Measurements from ENCODE around the gene MS4A18.

Gene MS4A18

GRCh38 chr11:60768202-60768601 lies 43.7 kb downstream of the MS4A18 start:
- DNase-seq, result no peak

DNA sequence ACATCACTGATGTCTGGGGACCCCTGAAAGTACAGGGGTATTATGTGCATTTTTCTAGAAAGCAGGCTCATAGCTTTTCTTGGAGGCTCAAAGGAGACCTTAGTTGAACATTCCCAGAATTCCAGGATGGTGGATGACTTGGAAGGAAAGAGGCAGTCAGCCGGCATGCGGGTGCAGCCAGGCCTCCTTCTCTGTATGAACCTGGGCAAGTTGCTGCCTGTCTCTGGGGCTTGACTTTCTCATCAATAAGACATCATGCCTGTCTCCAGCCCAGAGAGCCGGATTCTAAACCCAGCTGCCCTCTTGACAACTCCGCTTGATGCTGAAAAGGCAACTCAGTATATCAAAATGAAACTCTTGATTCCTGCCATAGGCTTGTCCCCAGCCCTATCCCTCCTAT lies 44.8 kb downstream of the MS4A18 start:
- DNase-seq, result no peak

GRCh38 chr11:60769811-60770210 lies 45.3 kb downstream of the MS4A18 start:
- no peak for DNase-seq

DNA sequence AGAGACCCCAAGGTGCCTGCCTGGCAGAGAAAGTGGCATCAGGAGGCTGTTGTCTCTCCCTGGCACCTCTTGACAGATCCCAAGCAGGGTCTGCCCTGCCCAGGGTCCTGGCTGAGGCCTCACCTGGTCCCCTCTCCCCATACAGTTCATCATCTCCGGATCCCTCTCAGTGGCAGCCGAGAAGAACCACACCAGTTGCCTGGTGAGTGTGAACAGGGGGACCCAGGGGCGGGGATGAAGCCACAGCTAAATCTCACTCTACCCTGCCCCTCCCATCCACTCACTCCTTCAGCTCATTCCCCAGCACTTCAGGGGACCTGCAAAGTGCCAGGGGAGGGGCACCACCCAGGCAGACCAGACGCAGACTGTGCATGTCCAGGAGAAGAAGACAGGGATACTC lies 46.6 kb downstream of the MS4A18 start:
- DNase-seq, result no peak

DNA sequence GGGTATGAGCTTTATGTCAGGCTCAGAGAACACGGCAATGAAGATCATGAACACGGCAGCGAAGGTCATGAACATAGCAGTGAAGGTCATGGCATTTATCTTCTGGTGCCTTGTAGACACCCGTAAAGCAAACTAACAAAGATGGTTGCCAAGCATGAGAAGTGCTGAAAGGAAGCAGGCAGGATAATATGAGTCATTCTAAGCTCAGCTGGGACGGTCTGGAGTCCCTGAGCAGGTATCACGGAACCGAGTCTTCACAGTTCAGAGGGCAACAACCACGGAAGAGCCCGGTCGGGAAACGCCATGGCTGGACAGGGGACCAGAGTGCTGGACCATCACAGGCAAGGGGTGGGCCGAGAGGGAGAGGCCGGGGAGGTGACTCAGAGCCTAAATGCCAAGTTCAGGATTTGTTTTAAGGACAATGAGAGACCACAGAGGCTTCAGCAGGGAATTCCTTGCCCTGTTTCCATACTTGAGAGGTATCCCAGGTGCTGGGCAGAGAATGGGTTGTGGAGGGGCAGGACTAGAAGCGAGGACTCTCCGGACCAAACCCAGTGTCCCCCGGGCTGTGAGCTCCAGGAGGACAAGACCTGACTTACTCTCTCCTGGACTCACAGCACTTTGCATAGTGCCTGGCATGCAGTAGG lies 47.5 kb downstream of the MS4A18 start:
- no peak for DNase-seq

- no peak for DNase-seq
Observed at GRCh38 chr11:60772666-60773065, 48.1 kb downstream of the MS4A18 start.

- no peak for DNase-seq
Observed at GRCh38 chr11:60774726-60775125, 50.2 kb downstream of the MS4A18 start.

DNA sequence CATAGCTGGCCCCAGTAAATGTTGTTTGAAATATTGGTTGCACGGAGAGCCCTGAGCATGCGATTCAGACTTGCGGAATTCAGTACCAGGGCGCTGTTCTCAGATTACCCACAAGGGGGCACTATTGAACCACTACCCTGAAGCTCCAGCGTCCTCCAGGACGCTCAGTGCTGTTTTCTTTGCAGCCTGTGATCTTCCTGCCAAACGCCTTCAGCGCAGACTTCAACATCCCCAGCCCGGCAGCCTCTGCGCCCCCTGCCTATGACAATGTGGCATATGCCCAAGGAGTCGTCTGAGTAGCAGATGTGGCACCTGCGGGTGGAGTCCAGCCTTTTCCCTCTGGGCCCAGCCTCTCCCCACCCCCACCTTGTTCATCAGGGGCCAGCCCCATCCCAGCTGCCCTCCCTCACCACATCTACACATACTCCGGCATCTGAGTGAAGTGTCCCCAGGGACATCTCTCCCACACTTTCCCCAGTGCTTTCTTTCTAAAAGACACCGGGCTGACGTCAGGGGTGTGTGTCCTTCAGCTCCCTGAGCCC lies 51.0 kb downstream of the MS4A18 start:
- DNase-seq, result peak; percentile 85

DNA sequence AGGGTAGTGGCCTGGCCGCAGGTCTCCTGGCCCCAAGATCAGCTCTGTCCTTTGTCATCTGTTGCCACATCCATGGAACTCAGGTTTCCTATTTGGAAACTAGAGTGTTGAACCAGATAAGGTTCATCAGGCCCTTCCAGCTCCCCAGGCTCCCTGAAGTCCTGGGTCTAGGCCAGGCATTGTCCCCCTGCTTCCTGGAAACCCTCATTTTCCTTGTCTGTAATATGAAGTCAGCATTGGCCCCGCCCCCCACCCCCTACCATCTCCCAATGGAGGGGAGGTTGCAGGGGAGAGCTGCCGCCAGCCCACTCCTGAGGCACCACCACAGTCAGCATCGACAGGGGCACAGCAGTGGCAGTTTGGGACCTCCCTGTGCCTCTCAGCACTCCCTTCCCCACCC lies 51.6 kb downstream of the MS4A18 start:
- DNase-seq, result no peak

DNA sequence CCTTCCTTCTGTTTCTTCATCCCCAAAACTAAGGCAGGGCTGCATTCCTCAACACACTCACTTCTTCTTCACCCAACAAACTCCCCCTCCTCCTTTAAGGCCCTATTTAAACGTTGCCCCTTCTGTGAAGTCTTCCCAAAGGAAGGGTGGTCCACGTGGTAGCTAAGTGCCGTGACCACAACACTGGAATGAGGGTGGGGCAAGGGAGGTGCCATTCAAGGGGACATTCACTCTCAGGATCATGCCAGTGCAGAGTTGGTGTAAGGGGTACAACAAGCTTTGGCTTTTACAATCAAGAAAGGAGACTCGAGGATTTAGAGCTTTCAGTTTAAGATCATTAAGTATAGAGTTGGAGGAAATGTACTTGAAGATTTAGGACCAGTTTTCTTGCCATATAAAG lies 52.6 kb downstream of the MS4A18 start:
- no peak for DNase-seq

GRCh38 chr11:60777572-60777971 lies 53.1 kb downstream of the MS4A18 start:
- no peak for DNase-seq

DNA sequence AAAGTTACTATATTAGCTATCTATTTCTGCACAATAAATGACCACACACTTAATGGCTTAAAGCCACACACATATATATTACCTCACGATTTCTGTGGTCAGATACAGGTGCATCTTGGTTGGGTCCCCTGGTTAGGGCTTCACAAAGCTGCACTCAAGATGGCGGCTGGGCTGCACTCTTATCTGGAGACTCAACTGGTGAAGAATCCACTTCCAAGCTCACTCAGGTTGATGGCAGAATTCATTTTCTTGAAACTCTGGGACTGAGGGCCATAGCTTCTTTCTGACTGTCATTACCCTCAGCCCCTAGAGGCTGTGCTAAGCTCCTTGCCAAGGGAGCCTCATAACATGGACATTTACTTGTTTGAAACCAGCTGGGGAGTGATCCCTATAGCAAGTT lies 55.5 kb downstream of the MS4A18 start:
- no peak for DNase-seq

GRCh38 chr11:60780774-60781173 lies 56.3 kb downstream of the MS4A18 start:
- DNase-seq, result no peak

- DNase-seq, result no peak
Observed at GRCh38 chr11:60781286-60781980, 56.9 kb downstream of the MS4A18 start.

GRCh38 chr11:60781981-60782316 lies 57.4 kb downstream of the MS4A18 start:
- no peak for DNase-seq

DNA sequence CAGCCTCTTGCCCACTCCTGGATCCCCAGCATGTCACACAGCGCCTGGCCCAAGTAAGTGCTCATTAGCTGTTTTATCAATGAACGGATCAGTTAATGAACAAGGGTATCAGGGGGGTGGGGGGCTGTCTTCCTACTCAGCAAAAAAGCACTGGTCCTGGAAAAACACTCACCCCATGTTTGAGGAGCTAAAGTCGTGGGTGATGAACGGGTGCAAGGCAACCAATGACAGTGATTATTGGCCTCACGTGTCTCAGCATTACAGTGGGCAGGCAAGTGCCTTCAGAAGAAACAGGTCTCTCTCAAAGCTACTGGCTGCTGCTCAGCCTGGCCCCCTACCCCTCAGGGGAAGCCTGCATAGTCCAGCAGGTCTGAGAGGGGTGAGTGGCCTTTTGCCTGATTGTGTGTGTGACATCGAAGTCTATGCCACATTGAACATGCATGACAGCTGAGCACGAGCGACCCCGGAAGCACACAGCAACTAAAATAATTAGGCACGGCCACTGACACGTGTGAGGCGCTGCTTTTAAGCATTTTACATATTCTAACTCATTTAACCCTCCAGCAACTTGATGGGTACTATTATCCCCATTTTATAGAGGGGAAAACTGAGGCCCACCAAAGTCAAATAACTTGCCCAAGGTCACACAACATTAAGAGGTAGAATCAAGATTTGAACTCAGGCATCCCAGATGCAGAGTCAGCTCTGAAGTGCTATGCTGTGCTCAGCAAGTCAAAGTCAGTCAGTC lies 58.0 kb downstream of the MS4A18 start:
- no peak for DNase-seq

- DNase-seq, result no peak
Observed at GRCh38 chr11:60783141-60783484, 58.6 kb downstream of the MS4A18 start.

GRCh38 chr11:60783911-60784310 lies 59.4 kb downstream of the MS4A18 start:
- no peak for DNase-seq

- no peak for DNase-seq
Observed at GRCh38 chr11:60785136-60785535, 60.6 kb downstream of the MS4A18 start, which contains the start of gene MS4A10. MS4A10 (plus strand) TSS chr11:60785333; CDS start chr11:60790336, 5,003 bp downstream.

DNA sequence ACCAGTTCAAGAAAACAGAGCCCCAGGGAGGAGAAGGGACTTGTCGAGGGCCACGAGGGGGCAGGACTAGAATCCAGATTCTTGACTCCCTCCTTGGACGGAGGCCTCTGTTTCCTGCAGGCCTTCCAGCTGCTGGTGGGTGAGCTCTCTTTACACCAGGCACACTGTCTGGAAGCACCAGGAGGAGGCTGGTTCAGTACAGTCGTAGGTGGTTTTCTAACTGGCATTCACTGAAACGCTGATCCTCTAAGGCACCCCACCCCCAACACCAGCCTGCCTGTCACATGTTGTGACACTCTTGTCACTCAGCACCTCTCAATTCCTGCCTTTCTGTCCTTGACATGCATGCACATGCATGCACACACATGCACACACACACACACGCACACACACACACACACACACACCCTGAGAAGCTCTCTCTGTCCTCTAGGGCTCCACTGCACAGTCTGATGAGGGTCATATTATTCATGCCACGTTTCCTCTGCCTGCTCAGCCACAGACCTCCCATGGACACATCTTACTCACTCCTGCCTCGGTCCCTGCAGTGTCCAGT lies 61.4 kb downstream of the MS4A18 start:
- DNase-seq, result no peak

DNA sequence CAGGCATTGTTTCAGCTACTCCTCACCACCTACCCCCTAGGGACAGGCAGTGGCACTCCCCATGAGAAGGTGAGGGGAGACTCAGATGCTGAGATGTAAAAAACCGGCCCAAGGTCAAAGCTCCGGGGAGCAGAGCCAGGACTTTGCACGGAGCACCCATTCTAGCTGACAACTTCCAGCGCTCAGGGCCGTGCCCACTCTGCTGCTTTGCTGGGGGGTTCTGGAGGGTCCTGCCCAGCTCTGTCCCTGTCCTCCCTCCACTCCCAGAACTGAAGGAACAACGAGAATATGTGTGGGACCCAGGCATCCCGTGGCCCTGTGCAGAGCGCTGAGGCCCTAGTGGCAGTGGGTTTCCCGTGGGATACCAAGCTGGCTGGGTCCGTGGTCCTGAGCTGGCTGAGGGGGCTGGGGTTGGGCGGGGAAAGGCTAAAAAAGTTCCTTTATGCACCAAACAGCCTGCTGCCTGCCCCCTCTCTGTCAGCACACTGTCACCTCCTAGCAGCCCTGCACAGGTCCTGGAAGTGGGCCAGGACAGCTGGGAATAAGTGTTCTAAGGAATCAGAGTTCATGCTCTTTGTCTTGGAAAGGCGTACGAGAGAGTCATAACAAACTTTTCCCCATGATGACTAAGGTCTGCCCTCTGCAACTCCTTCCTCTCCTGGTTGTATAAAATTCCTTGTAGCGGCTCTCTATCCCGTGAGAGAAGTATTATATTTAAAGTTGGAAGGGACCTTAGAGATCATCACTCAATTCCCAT lies 62.5 kb downstream of the MS4A18 start:
- DNase-seq, result no peak

- no peak for DNase-seq
Observed at GRCh38 chr11:60788401-60789125, 64.0 kb downstream of the MS4A18 start.
